GM19395 (cell line): ENCODE data around the gene STAP2.

Experiments used
- ATAC-seq: cut with Tn5 transposase; IDR thresholded peaks from one replicate; pipeline ENCODE4 v1.9.1; 2021; ENCODE audit warnings: mild to moderate bottlenecking, moderate library complexity; ENCODE audit not compliant: unreplicated experiment

The STAP2 gene

GRCh38 chr19:4328243-4328990 is 10.2 kb downstream of the STAP2 start:
- ATAC-seq: peak; percentile 71

GRCh38 chr19:4327877-4328242 is 10.8 kb downstream of the STAP2 start:
- peak; percentile 18 for ATAC-seq

GRCh38 chr19:4327252-4327876 is 11.3 kb downstream of the STAP2 start:
- ATAC-seq: no peak

GRCh38 chr19:4326837-4327251 is 11.8 kb downstream of the STAP2 start:
- no peak for ATAC-seq

GRCh38 chr19:4326215-4326836 is 12.3 kb downstream of the STAP2 start:
- no peak for ATAC-seq

- ATAC-seq: no peak
These were observed 14.4 kb downstream of the STAP2 start for GRCh38 chr19:4324228-4324627.

- no peak for ATAC-seq
These were observed 14.9 kb downstream of the STAP2 start for GRCh38 chr19:4323692-4324091.

- ATAC-seq: no peak
These were observed 15.5 kb downstream of the STAP2 start for GRCh38 chr19:4322942-4323665.

- ATAC-seq: no peak
These were observed 18.2 kb downstream of the STAP2 start for GRCh38 chr19:4320419-4320818.

GRCh38 chr19:4319067-4319718 is 19.4 kb downstream of the STAP2 start:
- no peak for ATAC-seq

- no peak for ATAC-seq
These were observed 20.2 kb downstream of the STAP2 start for GRCh38 chr19:4318460-4318859.

- no peak for ATAC-seq
These were observed 21.7 kb downstream of the STAP2 start for GRCh38 chr19:4316956-4317355.

- ATAC-seq: no peak
These were observed 24.7 kb downstream of the STAP2 start for GRCh38 chr19:4313847-4314490.

- no peak for ATAC-seq
These were observed 28.1 kb downstream of the STAP2 start for GRCh38 chr19:4310247-4311121.

GRCh38 chr19:4305659-4306058 is 33.0 kb downstream of the STAP2 start:
- no peak for ATAC-seq

- ATAC-seq: no peak
These were observed 33.4 kb downstream of the STAP2 start for GRCh38 chr19:4305257-4305612.

- no peak for ATAC-seq
These were observed 33.9 kb downstream of the STAP2 start, which contains the start of gene FSD1 for GRCh38 chr19:4304538-4305256. FSD1 (plus strand) TSS chr19:4304598; CDS start chr19:4304747, 149 bp downstream.

- ATAC-seq: no peak
These were observed 34.6 kb downstream of the STAP2 start for GRCh38 chr19:4303819-4304537.
